KMS-11 (cell line): ENCODE results near the gene FBXO22.

ENCODE experiments used
- H2AFZ ChIP-seq: fragments of 200-600 bp; sonication (generic); 2 replicates; pipeline ENCODE4 v1.6.1; 2016; ENCODE audit warnings: antibody characterized with exemption, mixed run types, low read depth
- H3K27ac ChIP-seq: fragments of 200-600 bp; sonication (generic); 2 replicates; pipeline ENCODE4 v1.6.1; 2016; ENCODE audit warnings: mild to moderate bottlenecking, mixed run types
- H3K27me3 ChIP-seq: fragments of 200-600 bp; sonication (generic); 2 replicates; pipeline ENCODE4 v1.6.1; 2017; ENCODE audit warnings: mild to moderate bottlenecking, low read depth, mixed run types, moderate library complexity; ENCODE audit not compliant: insufficient read depth
- H3K36me3 ChIP-seq: fragments of 200-600 bp; sonication (generic); 2 replicates; pipeline ENCODE4 v1.6.1; 2017; ENCODE audit warnings: mild to moderate bottlenecking, mixed run types; ENCODE audit not compliant: insufficient read depth
- H3K4me1 ChIP-seq: fragments of 200-600 bp; sonication (generic); 2 replicates; pipeline ENCODE4 v1.6.1; 2016; ENCODE audit warnings: mild to moderate bottlenecking, low read depth, mixed run types; ENCODE audit not compliant: poor library complexity, severe bottlenecking
- H3K4me2 ChIP-seq: fragments of 200-600 bp; sonication (generic); 2 replicates; pipeline ENCODE4 v1.7.0; 2016; ENCODE audit warnings: mild to moderate bottlenecking, mixed run types
- H3K4me3 ChIP-seq: fragments of 200-600 bp; sonication (generic); IDR thresholded peaks from 2 replicates; pipeline ENCODE4 v1.6.1; 2017; ENCODE audit warnings: low read depth, low read length, mixed read lengths; ENCODE audit not compliant: insufficient read depth
- H3K79me2 ChIP-seq: fragments of 200-600 bp; sonication (generic); 2 replicates; pipeline ENCODE4 v1.6.1; 2016; ENCODE audit warnings: low read depth, mixed run types; ENCODE audit not compliant: insufficient read depth
- H3K9ac ChIP-seq: fragments of 200-600 bp; sonication (generic); 2 replicates; pipeline ENCODE4 v1.6.1; 2016; ENCODE audit warnings: mild to moderate bottlenecking, mixed run types
- H4K20me1 ChIP-seq: fragments of 200-600 bp; sonication (generic); 2 replicates; pipeline ENCODE4 v1.6.1; 2016; ENCODE audit warnings: mild to moderate bottlenecking, mixed run types; ENCODE audit not compliant: insufficient read depth
- TF ChIP-seq, protein P1 (sequence below): fragments of 200-600 bp; sonication (generic); conservative IDR thresholded peaks from 2 replicates; pipeline ENCODE4 v1.6.1; 2017; ENCODE audit warnings: low read depth, mild to moderate bottlenecking, antibody characterized with exemption, low read length, moderate library complexity, mixed read lengths

Gene FBXO22

DNA sequence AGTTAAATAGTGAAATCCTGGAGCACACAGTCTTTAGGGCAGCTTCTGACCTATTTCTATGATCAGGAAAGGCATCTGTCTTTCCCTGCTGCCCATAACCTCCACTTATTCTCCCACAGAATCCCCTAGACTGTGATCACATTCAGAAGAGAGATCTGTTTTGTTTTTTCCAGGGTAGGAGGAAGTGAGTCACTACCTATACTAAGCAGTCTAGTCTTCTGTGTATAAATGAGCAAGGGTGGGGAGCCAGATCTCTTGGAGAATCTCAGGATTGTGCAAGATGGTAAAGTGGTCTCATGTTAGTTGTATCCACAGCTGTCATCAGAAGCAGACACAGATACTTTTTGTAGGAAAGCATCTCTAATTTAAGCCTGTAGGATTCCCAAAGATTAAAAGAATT, 11.8 kb upstream of the FBXO22 start:
- H3K27me3 ChIP-seq, result no peaks in the 10 kb centered on the region
- no peaks in the 10 kb centered on the region for H3K4me1 ChIP-seq
- no peak overlapping the region for H3K4me2 ChIP-seq
- H3K79me2 ChIP-seq, result no peaks in the 10 kb centered on the region
- H3K27ac ChIP-seq, result no peak overlapping the region
- no peaks in the 10 kb centered on the region for H4K20me1 ChIP-seq
- H3K9ac ChIP-seq, result no peak overlapping the region
- no peak overlapping the region for H2AFZ ChIP-seq
- H3K36me3 ChIP-seq, result no peaks in the 10 kb centered on the region
- H3K4me3 ChIP-seq, result no peak overlapping the region
- TF ChIP-seq, protein P1, sequence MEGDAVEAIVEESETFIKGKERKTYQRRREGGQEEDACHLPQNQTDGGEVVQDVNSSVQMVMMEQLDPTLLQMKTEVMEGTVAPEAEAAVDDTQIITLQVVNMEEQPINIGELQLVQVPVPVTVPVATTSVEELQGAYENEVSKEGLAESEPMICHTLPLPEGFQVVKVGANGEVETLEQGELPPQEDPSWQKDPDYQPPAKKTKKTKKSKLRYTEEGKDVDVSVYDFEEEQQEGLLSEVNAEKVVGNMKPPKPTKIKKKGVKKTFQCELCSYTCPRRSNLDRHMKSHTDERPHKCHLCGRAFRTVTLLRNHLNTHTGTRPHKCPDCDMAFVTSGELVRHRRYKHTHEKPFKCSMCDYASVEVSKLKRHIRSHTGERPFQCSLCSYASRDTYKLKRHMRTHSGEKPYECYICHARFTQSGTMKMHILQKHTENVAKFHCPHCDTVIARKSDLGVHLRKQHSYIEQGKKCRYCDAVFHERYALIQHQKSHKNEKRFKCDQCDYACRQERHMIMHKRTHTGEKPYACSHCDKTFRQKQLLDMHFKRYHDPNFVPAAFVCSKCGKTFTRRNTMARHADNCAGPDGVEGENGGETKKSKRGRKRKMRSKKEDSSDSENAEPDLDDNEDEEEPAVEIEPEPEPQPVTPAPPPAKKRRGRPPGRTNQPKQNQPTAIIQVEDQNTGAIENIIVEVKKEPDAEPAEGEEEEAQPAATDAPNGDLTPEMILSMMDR, result no peak

DNA sequence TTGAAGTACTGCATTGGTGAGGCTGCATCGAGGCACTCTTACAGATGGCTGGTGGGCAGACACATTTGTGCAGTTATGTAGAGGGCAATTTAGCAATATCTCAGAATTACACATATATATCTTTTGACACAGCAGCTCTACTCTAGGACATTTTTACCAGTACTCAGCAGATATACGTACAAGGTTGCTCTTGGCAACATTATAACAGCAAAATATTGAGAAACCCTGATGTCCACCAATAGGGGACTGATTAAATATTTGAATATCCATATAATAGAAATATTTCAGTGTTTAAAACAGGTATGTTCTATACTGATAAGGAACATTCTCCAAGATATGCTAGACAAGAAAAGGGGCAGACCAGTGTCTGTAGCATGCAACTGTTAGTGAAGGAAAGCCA, 7.9 kb upstream of the FBXO22 start:
- no peaks in the 10 kb centered on the region for H3K79me2 ChIP-seq
- H3K36me3 ChIP-seq, result no peaks in the 10 kb centered on the region
- no peak overlapping the region for H3K4me2 ChIP-seq
- H3K4me3 ChIP-seq, result no peak overlapping the region
- no peak overlapping the region for H3K27ac ChIP-seq
- H3K4me1 ChIP-seq, result no peaks in the 10 kb centered on the region
- no peak overlapping the region for H2AFZ ChIP-seq
- H3K9ac ChIP-seq, result no peak overlapping the region
- TF ChIP-seq, protein P1, result no peak
- H3K27me3 ChIP-seq, result no peaks in the 10 kb centered on the region
- no peaks in the 10 kb centered on the region for H4K20me1 ChIP-seq

DNA sequence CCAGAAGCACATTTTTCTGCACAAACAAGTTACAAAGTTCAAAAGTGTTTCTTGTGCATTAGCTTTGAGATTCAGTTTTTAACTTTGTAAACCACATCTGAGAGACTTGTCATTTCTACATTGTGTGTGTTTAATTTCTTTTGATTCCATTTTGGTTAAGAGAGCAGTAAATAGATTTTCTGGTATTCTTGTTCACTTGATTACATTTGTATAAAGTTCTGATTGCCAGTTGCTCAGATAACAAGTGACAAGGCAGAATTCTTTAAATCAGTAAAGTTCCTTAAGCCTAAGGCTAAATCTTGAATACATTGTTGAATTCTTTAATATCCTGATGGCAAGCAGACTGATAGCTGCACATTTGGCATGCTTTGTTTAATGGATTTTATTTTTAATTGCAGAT, 3.1 kb upstream of the FBXO22 start:
- Histone ChIP-seq H3K79me2 (peaks cover 7% of the 10 kb centered on the region; the same call in 1 of the 2 replicates), H3K4me3 (no peak overlapping the region), H3K27ac (no peak overlapping the region), H3K27me3 (no peaks in the 10 kb centered on the region), H3K36me3 (no peaks in the 10 kb centered on the region), H3K9ac (no peak overlapping the region), H3K4me1 (peaks cover 7% of the 10 kb centered on the region), H4K20me1 (no peaks in the 10 kb centered on the region), H2AFZ (no peak overlapping the region), H3K4me2 (no peak overlapping the region)
- TF ChIP-seq, protein P1, result no peak

DNA sequence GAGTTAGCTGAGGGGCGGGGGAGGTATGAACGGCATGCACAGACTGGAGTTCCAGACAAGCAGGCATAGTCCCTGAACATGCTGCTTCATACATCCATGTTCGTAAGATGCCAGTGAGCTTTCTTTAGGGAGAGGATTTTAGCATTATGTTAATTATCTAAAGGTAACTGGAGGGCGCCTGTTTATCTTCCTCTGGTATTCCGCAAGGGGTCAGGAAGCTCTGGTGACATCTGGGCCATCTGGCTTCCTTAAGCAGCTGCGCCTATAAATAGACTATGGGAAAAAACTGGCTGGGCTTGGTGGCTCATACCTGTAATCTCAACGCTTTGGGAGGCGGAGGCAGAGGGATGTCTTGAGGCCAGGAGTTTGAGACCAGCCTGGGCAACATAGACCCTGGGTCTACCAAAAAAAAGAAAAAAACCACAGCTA, 1.5 kb upstream of the FBXO22 start:
- H3K4me1 ChIP-seq, result peaks cover 14% of the 10 kb centered on the region
- H3K27ac ChIP-seq, result no peak overlapping the region
- no peak overlapping the region for H2AFZ ChIP-seq
- no peaks in the 10 kb centered on the region for H3K36me3 ChIP-seq
- no peak overlapping the region for H3K4me3 ChIP-seq
- no peak overlapping the region for H3K9ac ChIP-seq
- TF ChIP-seq, protein P1, result no peak
- no peaks in the 10 kb centered on the region for H3K27me3 ChIP-seq
- H3K4me2 ChIP-seq, result no peak overlapping the region
- H4K20me1 ChIP-seq, result no peaks in the 10 kb centered on the region
- peaks cover 14% of the 10 kb centered on the region; the same call in 1 of the 2 replicates for H3K79me2 ChIP-seq
